ENCODE results near the gene WNT11. TPM values are rescaled to one million over a fixed set of nuclear protein-coding genes. Genes with fewer than 3 reads are reported as not detected.

WNT11 gene
- total RNA-seq, 2 experiments from 2014 or later = not detected

- Mint-ChIP-seq H3K36me3 (ENCODE audit: low read depth) (no peaks in the 10 kb centered on the region), H3K4me1 (no peaks in the 10 kb centered on the region), H3K4me3 (no peak overlapping the region), H3K9me3 (ENCODE audit: low read depth) (no peaks in the 10 kb centered on the region), H3K27ac (no peak overlapping the region), H3K27me3 (no peaks in the 10 kb centered on the region)
- intact Hi-C loops (cut with DNase I, micrococcal nuclease) = no loop called here
- POLR2A ChIA-PET = no interaction called here
- DNase-seq = no peak
- CTCF ChIA-PET = no interaction called here
- no peak for ATAC-seq
Measured at GRCh38 chr11:76244316-76244851, 38.1 kb upstream of the WNT11 start.

- H3K36me3 Mint-ChIP-seq (ENCODE audit: low read depth) = no peaks in the 10 kb centered on the region
- no peaks in the 10 kb centered on the region for H3K9me3 Mint-ChIP-seq (ENCODE audit: low read depth)
- no peaks in the 10 kb centered on the region for H3K27me3 Mint-ChIP-seq
- intact Hi-C loops (cut with DNase I, micrococcal nuclease) = no loop called here
- POLR2A ChIA-PET = no interaction called here
- no peak overlapping the region for H3K4me3 Mint-ChIP-seq
- DNase-seq = no peak
- H3K4me1 Mint-ChIP-seq = no peaks in the 10 kb centered on the region
- CTCF ChIA-PET = interaction anchor here (0.5 to 1.6 kb wide), 3 partner anchors 10 to 1103 kb away, joined by 4 read pairs; no protein-coding TSS in a partner anchor
- no peak overlapping the region for H3K27ac Mint-ChIP-seq
- no peak for ATAC-seq
Measured at GRCh38 chr11:76243957-76244285, 37.6 kb upstream of the WNT11 start.

GRCh38 chr11:76243193-76243956 lies 37.1 kb upstream of the WNT11 start:
- intact Hi-C loops (cut with DNase I, micrococcal nuclease) = no loop called here
- H3K4me1 Mint-ChIP-seq = no peaks in the 10 kb centered on the region
- no peaks in the 10 kb centered on the region for H3K9me3 Mint-ChIP-seq (ENCODE audit: low read depth)
- CTCF ChIA-PET = interaction anchor here (0.5 to 1.6 kb wide), 3 partner anchors 10 to 1103 kb away, joined by 4 read pairs; no protein-coding TSS in a partner anchor
- H3K4me3 Mint-ChIP-seq = no peak overlapping the region
- H3K27me3 Mint-ChIP-seq = no peaks in the 10 kb centered on the region
- ATAC-seq (no peak), DNase-seq (no peak)
- H3K36me3 Mint-ChIP-seq (ENCODE audit: low read depth) = no peaks in the 10 kb centered on the region
- POLR2A ChIA-PET = no interaction called here
- no peak overlapping the region for H3K27ac Mint-ChIP-seq

- intact Hi-C loops (cut with DNase I, micrococcal nuclease) = no loop called here
- Mint-ChIP-seq H3K27me3 (no peaks in the 10 kb centered on the region), H3K4me1 (no peaks in the 10 kb centered on the region), H3K9me3 (ENCODE audit: low read depth) (no peaks in the 10 kb centered on the region), H3K36me3 (ENCODE audit: low read depth) (no peaks in the 10 kb centered on the region), H3K27ac (no peak overlapping the region), H3K4me3 (no peak overlapping the region)
- CTCF ChIA-PET = interaction anchor here (0.8 to 1.6 kb wide), 2 partner anchors 12 to 34 kb away, joined by 3 to 4 read pairs; no protein-coding TSS in a partner anchor
- DNase-seq = no peak
- ATAC-seq = no peak
- POLR2A ChIA-PET = no interaction called here
Measured at GRCh38 chr11:76242004-76242779, 35.9 kb upstream of the WNT11 start.

- Mint-ChIP-seq H3K27me3 (no peaks in the 10 kb centered on the region), H3K4me1 (peaks cover 2% of the 10 kb centered on the region), H3K9me3 (ENCODE audit: low read depth) (no peaks in the 10 kb centered on the region), H3K27ac (no peak overlapping the region), H3K36me3 (ENCODE audit: low read depth) (no peaks in the 10 kb centered on the region), H3K4me3 (no peak overlapping the region)
- POLR2A ChIA-PET = no interaction called here
- DNase-seq (no peak), ATAC-seq (no peak)
- intact Hi-C loops (cut with DNase I, micrococcal nuclease) = no loop called here
- CTCF ChIA-PET = interaction anchor here (1.2 kb wide), 1 partner anchor 34 kb away, joined by 3 read pairs; no protein-coding TSS in a partner anchor
Measured at GRCh38 chr11:76241243-76242000, 35.1 kb upstream of the WNT11 start.

GRCh38 chr11:76240666-76241065 lies 34.4 kb upstream of the WNT11 start:
- DNase-seq (no peak), ATAC-seq (no peak)
- intact Hi-C loops (cut with DNase I, micrococcal nuclease) = no loop called here
- Mint-ChIP-seq H3K4me3 (no peak overlapping the region), H3K4me1 (peaks cover 8% of the 10 kb centered on the region), H3K9me3 (ENCODE audit: low read depth) (no peaks in the 10 kb centered on the region), H3K27me3 (peaks cover under 1% of the 10 kb centered on the region), H3K36me3 (ENCODE audit: low read depth) (peaks cover 1% of the 10 kb centered on the region), H3K27ac (no peak overlapping the region)
- ChIA-PET CTCF (interaction anchor here (1.1 to 1.2 kb wide), 3 partner anchors 15 to 33 kb away, joined by 3 to 4 read pairs (median 3); no protein-coding TSS in a partner anchor), POLR2A (no interaction called here)

GRCh38 chr11:76240161-76240540 lies 33.8 kb upstream of the WNT11 start:
- no peak overlapping the region for H3K4me3 Mint-ChIP-seq
- peaks cover 3% of the 10 kb centered on the region for H3K27me3 Mint-ChIP-seq
- POLR2A ChIA-PET = no interaction called here

GRCh38 chr11:76239483-76240160 lies 33.3 kb upstream of the WNT11 start:
- DNase-seq (no peak), ATAC-seq (no peak)
- POLR2A ChIA-PET = no interaction called here
- Mint-ChIP-seq H3K4me1 (peaks cover 15% of the 10 kb centered on the region), H3K9me3 (ENCODE audit: low read depth) (no peaks in the 10 kb centered on the region), H3K27me3 (peaks cover 3% of the 10 kb centered on the region), H3K4me3 (no peak overlapping the region), H3K36me3 (ENCODE audit: low read depth) (peaks cover 6% of the 10 kb centered on the region), H3K27ac (no peak overlapping the region)
- CTCF ChIA-PET = interaction anchor here (0.6 to 6.7 kb wide), 5 partner anchors 16 to 32 kb away, joined by 3 to 72 read pairs (median 4); partner anchors contain the start of gene WNT11
- intact Hi-C loops (cut with DNase I, micrococcal nuclease) = loop anchor here in 1 of 2 experiments (5.0 kb wide), 1 partner anchor 808 kb away; no protein-coding TSS in a partner anchor

More at GRCh38 chr11:76240161-76240540, 33.8 kb upstream of the WNT11 start:
- no peak for ATAC-seq
- Mint-ChIP-seq H3K4me1 (peaks cover 12% of the 10 kb centered on the region), H3K36me3 (ENCODE audit: low read depth) (peaks cover 6% of the 10 kb centered on the region), H3K9me3 (ENCODE audit: low read depth) (no peaks in the 10 kb centered on the region), H3K27ac (no peak overlapping the region)
- CTCF ChIA-PET = interaction anchor here (0.6 to 1.2 kb wide), 4 partner anchors 16 to 33 kb away, joined by 3 to 4 read pairs (median 4); no protein-coding TSS in a partner anchor
- DNase-seq = no peak
- intact Hi-C loops (cut with DNase I, micrococcal nuclease) = no loop called here

- ATAC-seq (no peak), DNase-seq (no peak)
- no peaks in the 10 kb centered on the region for H3K9me3 Mint-ChIP-seq (ENCODE audit: low read depth)
- CTCF ChIA-PET = interaction anchor here (6.7 kb wide), 1 partner anchor 30 kb away, joined by 72 read pairs; the partner anchor contains the start of gene WNT11
- H3K27me3 Mint-ChIP-seq = peaks cover 3% of the 10 kb centered on the region
- no peak overlapping the region for H3K27ac Mint-ChIP-seq
- H3K4me3 Mint-ChIP-seq = no peak overlapping the region
- peaks cover 6% of the 10 kb centered on the region for H3K36me3 Mint-ChIP-seq (ENCODE audit: low read depth)
- H3K4me1 Mint-ChIP-seq = peaks cover 24% of the 10 kb centered on the region
- intact Hi-C loops (cut with DNase I, micrococcal nuclease) = loop anchor here in 1 of 2 experiments (5.0 kb wide), 1 partner anchor 809 kb away; no protein-coding TSS in a partner anchor
- POLR2A ChIA-PET = no interaction called here
Measured at GRCh38 chr11:76238551-76238950, 32.2 kb upstream of the WNT11 start.

GRCh38 chr11:76237914-76238313 lies 31.6 kb upstream of the WNT11 start:
- peaks cover 6% of the 10 kb centered on the region for H3K36me3 Mint-ChIP-seq (ENCODE audit: low read depth)
- intact Hi-C loops (cut with DNase I, micrococcal nuclease) = loop anchor here in 1 of 2 experiments (5.0 kb wide), 1 partner anchor 809 kb away; no protein-coding TSS in a partner anchor
- H3K4me1 Mint-ChIP-seq = peaks cover 30% of the 10 kb centered on the region
- H3K9me3 Mint-ChIP-seq (ENCODE audit: low read depth) = no peaks in the 10 kb centered on the region
- ChIA-PET CTCF (interaction anchor here (6.7 kb wide), 1 partner anchor 30 kb away, joined by 72 read pairs; the partner anchor contains the start of gene WNT11), POLR2A (no interaction called here)
- H3K27me3 Mint-ChIP-seq = peaks cover 3% of the 10 kb centered on the region
- ATAC-seq (no peak), DNase-seq (no peak)
- no peak overlapping the region for H3K4me3 Mint-ChIP-seq
- no peak overlapping the region for H3K27ac Mint-ChIP-seq

Data from activated CD4-positive, alpha-beta T cell treated with anti-CD3 and anti-CD28 coated beads for 36 hours (primary cell).